AG04450 (cell line): ENCODE data around the gene NPC2. TPM values are rescaled to one million over a fixed set of nuclear protein-coding genes. Genes with fewer than 3 reads are reported as not detected.

Experiments
- CTCF ChIA-PET: fragments of 300-600, 350-600 bp; formaldehyde crosslinking; extraction: SDS; loops from one replicate; lab custom pipeline; 2022; ENCODE audit warnings: antibody characterized with exemption, inconsistent platforms; lab: Charles Lee
- POLR2A ChIA-PET: fragments of 350-600 bp; formaldehyde crosslinking; extraction: SDS; loops from one replicate; lab custom pipeline; 2021; ENCODE audit warnings: antibody characterized with exemption, inconsistent platforms; lab: Yijun Ruan, JAX
- DNase-seq: peaks from one replicate; pipeline ENCODE4 v3.0.0-alpha.2; 2011; ENCODE audit warnings: low read depth, low spot score
- H3K27ac ChIP-seq: one replicate; pipeline ENCODE4 v1.5.1; 2012; ENCODE audit warnings: low read depth, low read length, control low read depth
- H3K27me3 ChIP-seq: one replicate; pipeline ENCODE4 v1.6.0; 2012; ENCODE audit warnings: low read length; ENCODE audit not compliant: control insufficient read depth, insufficient read depth
- H3K4me3 ChIP-seq: 2 replicates; pipeline ENCODE4 v1.5.1; 2011; ENCODE audit warnings: mild to moderate bottlenecking, low read depth, low read length, control low read depth
- H3K9me3 ChIP-seq: 2 replicates; pipeline ENCODE4 v1.5.1; 2012; ENCODE audit warnings: low read length; ENCODE audit not compliant: control insufficient read depth, insufficient read depth
- polyA plus RNA-seq: library from polyadenylated mRNA; depleted of rRNA; stranded (reverse); fragments of >200 nt; gene quantifications from 2 replicates; pipeline ENCODE4 v1.2.3, GENCODE V29; 2011
- TF ChIP-seq, protein P1 (sequence below): IDR thresholded peaks from 2 replicates; pipeline ENCODE4 v1.5.1; 2011; ENCODE audit warnings: low read depth, low read length, control low read depth, inconsistent platforms

Gene NPC2
- polyA plus RNA-seq, 1 experiment: 197 TPM

DNA sequence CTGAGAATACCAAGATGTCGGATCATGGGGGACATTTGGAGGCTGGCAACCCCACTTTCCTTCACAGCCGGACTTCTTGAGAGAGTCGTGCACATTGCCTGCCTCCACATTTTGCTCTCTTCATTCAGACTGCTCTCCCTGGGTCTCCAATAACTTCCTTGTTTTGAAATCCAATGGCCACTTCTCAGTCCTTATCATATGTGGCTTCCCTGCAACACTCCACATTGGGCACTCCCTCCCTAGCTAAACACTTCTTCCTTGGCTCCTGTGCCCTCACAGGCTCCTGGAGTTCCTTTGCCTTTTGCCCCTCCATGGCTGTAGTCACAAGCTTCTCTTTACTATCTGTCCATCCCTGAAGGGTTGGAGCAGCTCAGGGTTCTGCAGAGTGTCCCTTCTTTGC is 30.1 kb downstream of the NPC2 start:
- ChIA-PET POLR2A (no interaction called here), CTCF (no interaction called here)
- TF ChIP-seq, protein P1, sequence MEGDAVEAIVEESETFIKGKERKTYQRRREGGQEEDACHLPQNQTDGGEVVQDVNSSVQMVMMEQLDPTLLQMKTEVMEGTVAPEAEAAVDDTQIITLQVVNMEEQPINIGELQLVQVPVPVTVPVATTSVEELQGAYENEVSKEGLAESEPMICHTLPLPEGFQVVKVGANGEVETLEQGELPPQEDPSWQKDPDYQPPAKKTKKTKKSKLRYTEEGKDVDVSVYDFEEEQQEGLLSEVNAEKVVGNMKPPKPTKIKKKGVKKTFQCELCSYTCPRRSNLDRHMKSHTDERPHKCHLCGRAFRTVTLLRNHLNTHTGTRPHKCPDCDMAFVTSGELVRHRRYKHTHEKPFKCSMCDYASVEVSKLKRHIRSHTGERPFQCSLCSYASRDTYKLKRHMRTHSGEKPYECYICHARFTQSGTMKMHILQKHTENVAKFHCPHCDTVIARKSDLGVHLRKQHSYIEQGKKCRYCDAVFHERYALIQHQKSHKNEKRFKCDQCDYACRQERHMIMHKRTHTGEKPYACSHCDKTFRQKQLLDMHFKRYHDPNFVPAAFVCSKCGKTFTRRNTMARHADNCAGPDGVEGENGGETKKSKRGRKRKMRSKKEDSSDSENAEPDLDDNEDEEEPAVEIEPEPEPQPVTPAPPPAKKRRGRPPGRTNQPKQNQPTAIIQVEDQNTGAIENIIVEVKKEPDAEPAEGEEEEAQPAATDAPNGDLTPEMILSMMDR: no peak
- no peak overlapping the region for H3K27ac ChIP-seq
- H3K27me3 ChIP-seq: peaks cover 24% of the 10 kb centered on the region
- DNase-seq: no peak
- no peaks in the 10 kb centered on the region for H3K9me3 ChIP-seq
- H3K4me3 ChIP-seq: no peak overlapping the region

DNA sequence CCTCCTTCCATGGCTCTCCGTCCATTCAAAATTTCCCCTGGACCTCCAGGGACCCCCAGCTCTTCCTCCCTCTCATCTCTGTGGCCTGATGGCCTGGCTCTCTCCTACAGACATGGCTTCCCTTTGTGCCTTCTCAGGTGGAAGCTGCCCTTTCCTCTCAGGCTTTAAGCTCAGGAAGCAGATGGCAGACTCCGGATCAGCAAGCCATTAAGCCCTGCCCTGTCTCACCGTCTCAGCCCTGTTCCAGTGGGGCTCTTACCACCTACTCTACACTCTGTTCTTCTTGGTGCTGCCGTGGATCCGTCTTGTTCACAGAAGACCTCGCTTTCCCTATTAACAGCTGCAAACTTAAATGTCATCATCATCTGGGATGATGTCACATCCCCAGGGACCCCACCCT is 33.1 kb downstream of the NPC2 start:
- CTCF ChIA-PET: interaction anchor here (0.7 to 4.8 kb wide), 6 partner anchors 14 to 344 kb away, joined by 3 to 19 read pairs (median 4); no protein-coding TSS in a partner anchor
- POLR2A ChIA-PET: interaction anchor here (0.8 kb wide), 1 partner anchor 15 kb away, joined by 3 read pairs; no protein-coding TSS in a partner anchor
- Histone ChIP-seq H3K27me3 (peaks cover 21% of the 10 kb centered on the region), H3K27ac (no peak overlapping the region), H3K9me3 (no peaks in the 10 kb centered on the region), H3K4me3 (no peak overlapping the region)
- DNase-seq: no peak
- TF ChIP-seq, protein P1: no peak

DNA sequence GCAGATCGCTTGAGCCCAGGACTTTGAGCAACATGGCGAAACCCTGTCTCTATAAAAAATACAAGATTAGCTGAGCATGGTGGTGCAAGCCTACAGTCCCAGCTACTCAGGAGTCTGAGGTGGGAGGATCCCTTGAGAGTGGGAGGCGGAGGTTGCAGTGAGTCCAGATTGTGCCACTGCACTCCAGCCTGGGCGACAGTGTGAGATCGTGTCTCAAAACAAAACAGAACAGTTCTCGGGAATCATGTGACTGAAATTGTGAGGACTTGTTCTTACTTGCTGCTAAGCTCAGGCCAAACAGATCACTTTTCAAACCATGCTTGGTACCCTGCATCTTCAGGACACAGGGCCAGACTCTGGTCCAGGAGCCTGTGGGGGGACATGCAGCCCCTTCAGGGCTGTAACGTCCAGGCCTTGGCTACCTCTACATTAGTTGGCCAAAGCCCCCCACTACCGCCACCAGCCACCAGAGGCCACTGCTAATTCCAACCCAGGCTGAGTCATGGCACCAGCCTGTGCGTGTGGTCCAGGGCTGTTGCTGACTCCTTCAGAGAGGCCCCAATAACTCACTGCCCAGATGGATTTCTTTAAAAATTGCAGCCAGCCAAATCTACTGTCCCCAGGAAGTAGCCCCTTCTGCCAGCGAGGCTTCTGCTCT is 33.7 kb downstream of the NPC2 start:
- TF ChIP-seq, protein P1: peak; percentile 79
- ChIA-PET CTCF (interaction anchor here (0.7 to 4.8 kb wide), 5 partner anchors 16 to 345 kb away, joined by 3 to 19 read pairs (median 3); no protein-coding TSS in a partner anchor), POLR2A (interaction anchor here (0.8 kb wide), 1 partner anchor 15 kb away, joined by 3 read pairs; no protein-coding TSS in a partner anchor)
- H3K9me3 ChIP-seq: no peaks in the 10 kb centered on the region
- DNase-seq: peak; percentile 8
- no peak overlapping the region for H3K4me3 ChIP-seq
- H3K27me3 ChIP-seq: peaks cover 21% of the 10 kb centered on the region
- H3K27ac ChIP-seq: no peak overlapping the region

DNA sequence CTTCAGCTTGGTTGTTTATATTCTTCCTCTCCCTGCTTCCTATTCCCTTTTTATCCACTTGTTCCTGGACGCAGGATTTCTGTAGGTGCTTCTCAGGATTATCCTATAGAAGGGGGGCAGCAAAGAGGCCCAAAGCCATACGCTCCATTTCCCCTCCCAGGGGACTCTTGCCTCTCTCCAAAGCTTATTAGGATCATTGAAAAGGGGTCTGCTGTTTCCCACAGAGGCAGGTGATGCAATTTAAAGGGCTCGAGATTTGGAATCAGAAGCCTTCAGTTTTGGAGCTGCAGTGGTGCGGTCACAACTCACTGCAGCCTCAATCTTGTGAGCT is 35.6 kb downstream of the NPC2 start:
- ChIA-PET POLR2A (no interaction called here), CTCF (interaction anchor here (0.6 to 4.8 kb wide), 2 partner anchors 21 to 94 kb away, joined by 3 to 19 read pairs; no protein-coding TSS in a partner anchor)
- H3K4me3 ChIP-seq: no peak overlapping the region
- no peak for DNase-seq
- no peak overlapping the region for H3K27ac ChIP-seq
- peaks cover 10% of the 10 kb centered on the region for H3K27me3 ChIP-seq
- TF ChIP-seq, protein P1: no peak
- no peaks in the 10 kb centered on the region for H3K9me3 ChIP-seq
